K562 (cell line): Measurements from ENCODE around the gene CRPPA. TPM values are rescaled to one million over a fixed set of nuclear protein-coding genes. Genes with fewer than 3 reads are reported as not detected.

ENCODE experiments used
- ARNT ChIP-seq, 2 experiments: fragments of 450-650 bp; IDR thresholded peaks; 2 replicates each; pipeline ENCODE4 v1.6.1; 2016; ENCODE audit warnings: mild to moderate bottlenecking in 1 of 2
- ASH1L ChIP-seq: fragments of 450-650 bp; IDR thresholded peaks from 2 replicates; pipeline ENCODE4 v1.6.1; 2018; ENCODE audit warnings: borderline replicate concordance, mild to moderate bottlenecking, low read depth; ENCODE audit not compliant: partially characterized antibody
- CEBPG ChIP-seq, 3 experiments: fragments of 200-800 bp in 1 of 3; sonication (Bioruptor generic) in 1 of 3; sonication (generic) in 1 of 3; formaldehyde crosslinking in 1 of 3; IDR thresholded peaks in 2 of 3; conservative IDR thresholded peaks in 1 of 3; 2 replicates each; pipeline versions ENCODE4 v1.6.1 to v1.8.0; 2016 to 2022; ENCODE audit warnings: missing compliant biosample characterization in 2 of 3, missing genetic modification characterization in 2 of 3, mild to moderate bottlenecking in 1 of 3, missing genetic modification reagents in 1 of 3
- E2F5 ChIP-seq: sonication (generic); formaldehyde crosslinking; IDR thresholded peaks from 2 replicates; pipeline ENCODE4 v1.8.0; 2022; ENCODE audit warnings: mild to moderate bottlenecking, missing genetic modification reagents
- EP300 ChIP-seq: IDR thresholded peaks from 2 replicates; pipeline ENCODE4 v1.6.1; 2012; ENCODE audit warnings: low read length, improper control_type of control experiment
- KHSRP ChIP-seq: fragments of 450-650 bp; IDR thresholded peaks from 2 replicates; pipeline ENCODE4 v1.6.1; 2017
- PYGO2 ChIP-seq: fragments of 450-650 bp; IDR thresholded peaks from 2 replicates; pipeline ENCODE4 v1.6.1; 2016; ENCODE audit warnings: mild to moderate bottlenecking, missing genetic modification characterization, moderate library complexity, missing compliant biosample characterization
- RBM15 ChIP-seq: fragments of 200-400 bp; formaldehyde crosslinking; IDR thresholded peaks from 2 replicates; pipeline ENCODE4 v1.6.1; 2018; ENCODE audit warnings: mild to moderate bottlenecking, low read length, moderate library complexity; ENCODE audit not compliant: insufficient read depth
- RNF2 ChIP-seq: sonication (generic); IDR thresholded peaks from 2 replicates; pipeline ENCODE4 v1.6.1; 2016
- SNIP1 ChIP-seq: fragments of 450-650 bp; IDR thresholded peaks from 2 replicates; pipeline ENCODE4 v1.7.1; 2017; ENCODE audit warnings: low read depth, mild to moderate bottlenecking
- TAF9B ChIP-seq: fragments of 450-650 bp; IDR thresholded peaks from 2 replicates; pipeline ENCODE4 v1.6.1; 2018; ENCODE audit warnings: mild to moderate bottlenecking; ENCODE audit not compliant: partially characterized antibody
- TCF15 ChIP-seq: fragments of 250-450 bp; sonication (Bioruptor Pico); IDR thresholded peaks from 2 replicates; pipeline ENCODE4 v1.8.0; 2022; ENCODE audit warnings: moderate library complexity, mild to moderate bottlenecking, inconsistent platforms
- TCF7L2 ChIP-seq: fragments of 150-350 bp; IDR thresholded peaks from 2 replicates; pipeline ENCODE4 v1.6.1; 2016; ENCODE audit warnings: low read depth, mild to moderate bottlenecking, low read length, moderate library complexity
- ZBTB7A ChIP-seq: IDR thresholded peaks from 2 replicates; pipeline ENCODE4 v1.6.1; 2011; ENCODE audit warnings: low read depth, mild to moderate bottlenecking, low read length, moderate library complexity, borderline replicate concordance; ENCODE audit not compliant: control insufficient read depth
- ZNF175 ChIP-seq: fragments of 200-800 bp; sonication (Bioruptor generic); IDR thresholded peaks from 2 replicates; pipeline ENCODE4 v1.6.1; 2016; ENCODE audit warnings: low read depth, mild to moderate bottlenecking, missing genetic modification characterization, missing compliant biosample characterization
- ZNF184 ChIP-seq: sonication (generic); formaldehyde crosslinking; IDR thresholded peaks from 2 replicates; pipeline ENCODE4 v1.5.0; 2020; ENCODE audit warnings: missing genetic modification reagents
- ZNF408 ChIP-seq: fragments of 250-450 bp; sonication (Bioruptor Pico); IDR thresholded peaks from 2 replicates; pipeline ENCODE4 v1.4.0; 2020; ENCODE audit warnings: low read depth, mild to moderate bottlenecking, moderate library complexity
- polyA plus RNA-seq, 8 experiments: library from polyadenylated mRNA; depleted of rRNA in 4 of 8; stranded (reverse) in 5 of 8; unstranded in 3 of 8; fragments of >200 nt; fragmentation: Nextera tagmentation in 2 of 8; fragmentation: Illumina TruSeq in 1 of 8; extraction: Ambion mirVana in 2 of 8; extraction: Trizol in 1 of 8; gene quantifications; 2 replicates each; pipeline versions ENCODE4 v1.2.1 to v1.2.3, GENCODE V29; 2011 to 2014; ENCODE audit warnings: inconsistent platforms in 1 of 8, missing spikeins in 1 of 8
- total RNA-seq, 7 experiments: library from RNA; depleted of rRNA in 6 of 7; stranded (reverse); fragments of >200 nt in 6 of 7; fragmentation: Illumina TruSeq in 2 of 7; extraction: Trizol in 2 of 7; gene quantifications; 2 replicates each; pipeline versions ENCODE4 v1.2.1 to v1.2.3, GENCODE V29; 2011 to 2021; ENCODE audit warnings: low replicate concordance in 1 of 7
- TF ChIP-seq, protein P1 (sequence below), 2 experiments: fragments of 150-350 bp in 1 of 2; IDR thresholded peaks; 2 replicates each; pipeline ENCODE4 v1.6.1; 2012 to 2016; ENCODE audit warnings: low read depth in 2 of 2, low read length in 2 of 2, mild to moderate bottlenecking in 1 of 2, moderate library complexity in 1 of 2
- TF ChIP-seq, protein P2 (sequence below): IDR thresholded peaks from 3 replicates; pipeline ENCODE4 v1.6.1; 2011; ENCODE audit warnings: borderline replicate concordance, mild to moderate bottlenecking, moderate library complexity; ENCODE audit not compliant: insufficient read length; ENCODE audit errors: extremely low read depth

The CRPPA gene
- total and polyA plus RNA-seq, 9 of the 15 experiments (the other 6 are each of a cell fraction or from before 2014, with no cell fraction given): 3.9 to 14.4 (median 7.8) TPM

- TF ChIP-seq ASH1L (no peak), ZBTB7A (no peak), ZNF408 (CRISPR knock-in tag) (no peak), ZNF175 (0 out of 2 replicates have a peak, but pooled peaks have one; percentile 36), TCF7L2 (no peak), TCF15 (CRISPR knock-in tag) (no peak), EP300 (no peak), PYGO2 (tag) (no peak), ZNF184 (no peak), RNF2 (no peak), SNIP1 (no peak), KHSRP (no peak), CEBPG (CRISPR knock-in tag; IDR thresholded peaks at IDR 0.05) (no peak), CEBPG (tag; conservative IDR thresholded peaks at IDR 0.05 in 1 of 2, IDR thresholded peaks at IDR 0.05 in 1 of 2) (no peak), ARNT (IDR thresholded peaks at IDR 0.05) (no peak), E2F5 (CRISPR knock-in tag) (no peak), TAF9B (no peak), RBM15 (no peak)
- TF ChIP-seq, protein P1, sequence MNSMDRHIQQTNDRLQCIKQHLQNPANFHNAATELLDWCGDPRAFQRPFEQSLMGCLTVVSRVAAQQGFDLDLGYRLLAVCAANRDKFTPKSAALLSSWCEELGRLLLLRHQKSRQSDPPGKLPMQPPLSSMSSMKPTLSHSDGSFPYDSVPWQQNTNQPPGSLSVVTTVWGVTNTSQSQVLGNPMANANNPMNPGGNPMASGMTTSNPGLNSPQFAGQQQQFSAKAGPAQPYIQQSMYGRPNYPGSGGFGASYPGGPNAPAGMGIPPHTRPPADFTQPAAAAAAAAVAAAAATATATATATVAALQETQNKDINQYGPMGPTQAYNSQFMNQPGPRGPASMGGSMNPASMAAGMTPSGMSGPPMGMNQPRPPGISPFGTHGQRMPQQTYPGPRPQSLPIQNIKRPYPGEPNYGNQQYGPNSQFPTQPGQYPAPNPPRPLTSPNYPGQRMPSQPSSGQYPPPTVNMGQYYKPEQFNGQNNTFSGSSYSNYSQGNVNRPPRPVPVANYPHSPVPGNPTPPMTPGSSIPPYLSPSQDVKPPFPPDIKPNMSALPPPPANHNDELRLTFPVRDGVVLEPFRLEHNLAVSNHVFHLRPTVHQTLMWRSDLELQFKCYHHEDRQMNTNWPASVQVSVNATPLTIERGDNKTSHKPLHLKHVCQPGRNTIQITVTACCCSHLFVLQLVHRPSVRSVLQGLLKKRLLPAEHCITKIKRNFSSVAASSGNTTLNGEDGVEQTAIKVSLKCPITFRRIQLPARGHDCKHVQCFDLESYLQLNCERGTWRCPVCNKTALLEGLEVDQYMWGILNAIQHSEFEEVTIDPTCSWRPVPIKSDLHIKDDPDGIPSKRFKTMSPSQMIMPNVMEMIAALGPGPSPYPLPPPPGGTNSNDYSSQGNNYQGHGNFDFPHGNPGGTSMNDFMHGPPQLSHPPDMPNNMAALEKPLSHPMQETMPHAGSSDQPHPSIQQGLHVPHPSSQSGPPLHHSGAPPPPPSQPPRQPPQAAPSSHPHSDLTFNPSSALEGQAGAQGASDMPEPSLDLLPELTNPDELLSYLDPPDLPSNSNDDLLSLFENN (IDR thresholded peaks at IDR 0.05; ENCODE audit: low read depth in 2 of 2, low read length in 2 of 2): no peak
- TF ChIP-seq, protein P2, sequence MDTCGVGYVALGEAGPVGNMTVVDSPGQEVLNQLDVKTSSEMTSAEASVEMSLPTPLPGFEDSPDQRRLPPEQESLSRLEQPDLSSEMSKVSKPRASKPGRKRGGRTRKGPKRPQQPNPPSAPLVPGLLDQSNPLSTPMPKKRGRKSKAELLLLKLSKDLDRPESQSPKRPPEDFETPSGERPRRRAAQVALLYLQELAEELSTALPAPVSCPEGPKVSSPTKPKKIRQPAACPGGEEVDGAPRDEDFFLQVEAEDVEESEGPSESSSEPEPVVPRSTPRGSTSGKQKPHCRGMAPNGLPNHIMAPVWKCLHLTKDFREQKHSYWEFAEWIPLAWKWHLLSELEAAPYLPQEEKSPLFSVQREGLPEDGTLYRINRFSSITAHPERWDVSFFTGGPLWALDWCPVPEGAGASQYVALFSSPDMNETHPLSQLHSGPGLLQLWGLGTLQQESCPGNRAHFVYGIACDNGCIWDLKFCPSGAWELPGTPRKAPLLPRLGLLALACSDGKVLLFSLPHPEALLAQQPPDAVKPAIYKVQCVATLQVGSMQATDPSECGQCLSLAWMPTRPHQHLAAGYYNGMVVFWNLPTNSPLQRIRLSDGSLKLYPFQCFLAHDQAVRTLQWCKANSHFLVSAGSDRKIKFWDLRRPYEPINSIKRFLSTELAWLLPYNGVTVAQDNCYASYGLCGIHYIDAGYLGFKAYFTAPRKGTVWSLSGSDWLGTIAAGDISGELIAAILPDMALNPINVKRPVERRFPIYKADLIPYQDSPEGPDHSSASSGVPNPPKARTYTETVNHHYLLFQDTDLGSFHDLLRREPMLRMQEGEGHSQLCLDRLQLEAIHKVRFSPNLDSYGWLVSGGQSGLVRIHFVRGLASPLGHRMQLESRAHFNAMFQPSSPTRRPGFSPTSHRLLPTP: no peak
These were observed 1.6 kb upstream of the CRPPA start (continued) for GRCh38 chr7:16422917-16423316.
